ENCODE measurements around the gene SRPRA.

DNA sequence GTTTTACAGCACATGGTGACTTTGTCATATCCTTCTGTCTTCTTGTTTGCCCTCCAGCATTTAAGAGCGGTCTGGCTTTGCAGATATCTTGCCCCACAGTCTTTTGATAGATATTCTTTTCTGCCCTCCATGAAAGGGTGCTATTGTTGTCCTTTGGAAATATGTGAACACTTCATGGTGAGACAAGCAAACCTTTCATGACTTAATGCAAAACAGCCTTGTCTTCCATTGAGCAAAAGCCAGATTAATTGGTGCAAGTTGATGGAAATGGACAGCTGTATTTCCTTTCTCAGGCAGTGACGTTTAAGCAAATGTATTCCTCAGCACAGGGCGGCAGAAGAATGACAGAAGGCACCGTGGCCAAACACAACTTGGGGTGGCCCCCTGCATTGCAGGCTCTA lies 39.6 kb upstream of the SRPRA start:
- TF ChIP-seq, protein P1, sequence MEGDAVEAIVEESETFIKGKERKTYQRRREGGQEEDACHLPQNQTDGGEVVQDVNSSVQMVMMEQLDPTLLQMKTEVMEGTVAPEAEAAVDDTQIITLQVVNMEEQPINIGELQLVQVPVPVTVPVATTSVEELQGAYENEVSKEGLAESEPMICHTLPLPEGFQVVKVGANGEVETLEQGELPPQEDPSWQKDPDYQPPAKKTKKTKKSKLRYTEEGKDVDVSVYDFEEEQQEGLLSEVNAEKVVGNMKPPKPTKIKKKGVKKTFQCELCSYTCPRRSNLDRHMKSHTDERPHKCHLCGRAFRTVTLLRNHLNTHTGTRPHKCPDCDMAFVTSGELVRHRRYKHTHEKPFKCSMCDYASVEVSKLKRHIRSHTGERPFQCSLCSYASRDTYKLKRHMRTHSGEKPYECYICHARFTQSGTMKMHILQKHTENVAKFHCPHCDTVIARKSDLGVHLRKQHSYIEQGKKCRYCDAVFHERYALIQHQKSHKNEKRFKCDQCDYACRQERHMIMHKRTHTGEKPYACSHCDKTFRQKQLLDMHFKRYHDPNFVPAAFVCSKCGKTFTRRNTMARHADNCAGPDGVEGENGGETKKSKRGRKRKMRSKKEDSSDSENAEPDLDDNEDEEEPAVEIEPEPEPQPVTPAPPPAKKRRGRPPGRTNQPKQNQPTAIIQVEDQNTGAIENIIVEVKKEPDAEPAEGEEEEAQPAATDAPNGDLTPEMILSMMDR (conservative IDR thresholded peaks at IDR 0.05): no peak
- TF ChIP-seq EZH2 (IDR thresholded peaks at IDR 0.05; ENCODE audit: low read depth): no peak

Data from PC-9 (cell line).